WTC11 (cell line): ENCODE results near the gene ELOF1. TPM values are rescaled to one million over a fixed set of nuclear protein-coding genes. Genes with fewer than 3 reads are reported as not detected.

Experiments
- ATAC-seq: fragments of 200-7000 bp; cut with Tn5 transposase; 2 replicates; pipeline ENCODE4 v1.10.0; 2021; ENCODE audit warnings: mild to moderate bottlenecking, moderate library complexity
- CTCF ChIA-PET: fragments of 300-600 bp; sonication (Branson Sonifier 250); formaldehyde crosslinking; loops from one replicate; lab custom pipeline; 2021; ENCODE audit warnings: antibody characterized with exemption; lab: Charles Lee
- POLR2A ChIA-PET: fragments of 350-600 bp; sonication (Branson Sonifier 250); formaldehyde crosslinking; loops from one replicate; lab custom pipeline; 2021; ENCODE audit warnings: antibody characterized with exemption; lab: Charles Lee
- DNase-seq: peaks from one replicate; pipeline ENCODE4 v3.0.0; 2021; ENCODE audit warnings: low spot score
- H3K27ac Mint-ChIP-seq: 2 replicates; pipeline ENCODE4 v1.8.0; 2021; ENCODE audit warnings: mixed read lengths
- H3K27me3 Mint-ChIP-seq: 2 replicates; pipeline ENCODE4 v1.8.0; 2021; ENCODE audit warnings: low read depth, mild to moderate bottlenecking, moderate library complexity, mixed read lengths
- H3K36me3 Mint-ChIP-seq: 2 replicates; pipeline ENCODE4 v1.8.0; 2021; ENCODE audit warnings: mixed read lengths
- H3K4me1 Mint-ChIP-seq: 2 replicates; pipeline ENCODE4 v1.8.0; 2022; ENCODE audit warnings: mixed read lengths
- H3K4me3 Mint-ChIP-seq: 2 replicates; pipeline ENCODE4 v1.8.0; 2021; ENCODE audit warnings: mild to moderate bottlenecking, moderate library complexity, mixed read lengths
- H3K9me3 Mint-ChIP-seq: 2 replicates; pipeline ENCODE4 v1.8.0; 2021; ENCODE audit warnings: mixed read lengths
- CREB1 ChIP-seq: sonication (generic); formaldehyde crosslinking; IDR thresholded peaks from 2 replicates; pipeline ENCODE4 v1.8.0; 2023; ENCODE audit warnings: mild to moderate bottlenecking, missing genetic modification reagents
- E2F1 ChIP-seq: sonication (generic); formaldehyde crosslinking; IDR thresholded peaks from 2 replicates; pipeline ENCODE4 v1.8.0; 2022; ENCODE audit warnings: mild to moderate bottlenecking, missing genetic modification reagents
- EMX1 ChIP-seq: fragments of 250-450 bp; sonication (Bioruptor Pico); IDR thresholded peaks from 2 replicates; pipeline ENCODE4 v1.8.0; 2021; ENCODE audit warnings: mild to moderate bottlenecking
- ESRRA ChIP-seq: sonication (generic); formaldehyde crosslinking; IDR thresholded peaks from 2 replicates; pipeline ENCODE4 v1.8.1; 2022; ENCODE audit warnings: mild to moderate bottlenecking, missing genetic modification reagents, borderline replicate concordance
- FOXJ3 ChIP-seq: sonication (generic); formaldehyde crosslinking; IDR thresholded peaks from 2 replicates; pipeline ENCODE4 v1.9.0; 2021; ENCODE audit warnings: missing genetic modification reagents, mild to moderate bottlenecking, borderline replicate concordance
- FOXK1 ChIP-seq: sonication (generic); formaldehyde crosslinking; IDR thresholded peaks from 2 replicates; pipeline ENCODE4 v1.8.0; 2022; ENCODE audit warnings: mild to moderate bottlenecking, moderate library complexity, missing genetic modification reagents
- FOXP1 ChIP-seq: sonication (generic); formaldehyde crosslinking; IDR thresholded peaks from 2 replicates; pipeline ENCODE4 v1.8.0; 2022; ENCODE audit warnings: missing genetic modification reagents, mild to moderate bottlenecking, moderate library complexity, borderline replicate concordance
- HMGA2 ChIP-seq: fragments of 250-450 bp; sonication (Bioruptor Pico); IDR thresholded peaks from 2 replicates; pipeline ENCODE4 v1.4.0; 2021; ENCODE audit warnings: mild to moderate bottlenecking, moderate library complexity
- NFE2L1 ChIP-seq: sonication (generic); formaldehyde crosslinking; IDR thresholded peaks from 2 replicates; pipeline ENCODE4 v1.8.1; 2023; ENCODE audit warnings: missing genetic modification reagents
- NFYB ChIP-seq: sonication (generic); formaldehyde crosslinking; conservative IDR thresholded peaks from 2 replicates; pipeline ENCODE4 v1.8.0; 2022; ENCODE audit warnings: low read depth, missing genetic modification reagents
- NR3C1 ChIP-seq: sonication (generic); formaldehyde crosslinking; conservative IDR thresholded peaks from 2 replicates; pipeline ENCODE4 v1.8.1; 2023; ENCODE audit warnings: low read depth, mild to moderate bottlenecking, missing genetic modification reagents
- PRRX2 ChIP-seq: fragments of 250-450 bp; sonication (Bioruptor Pico); IDR thresholded peaks from 2 replicates; pipeline ENCODE4 v1.8.0; 2021; ENCODE audit warnings: mild to moderate bottlenecking
- TCF7 ChIP-seq: sonication (generic); formaldehyde crosslinking; IDR thresholded peaks from 2 replicates; pipeline ENCODE4 v1.8.0; 2022; ENCODE audit warnings: mild to moderate bottlenecking, low read depth, missing genetic modification reagents, moderate library complexity
- ZBTB21 ChIP-seq: sonication (generic); formaldehyde crosslinking; IDR thresholded peaks from 2 replicates; pipeline ENCODE4 v1.8.1; 2023; ENCODE audit warnings: mild to moderate bottlenecking, missing genetic modification reagents, borderline replicate concordance
- ZNF121 ChIP-seq: sonication (generic); formaldehyde crosslinking; IDR thresholded peaks from 2 replicates; pipeline ENCODE4 v1.8.0; 2023; ENCODE audit warnings: missing genetic modification reagents
- ZNF671 ChIP-seq: fragments of 250-450 bp; sonication (Bioruptor Pico); IDR thresholded peaks from 2 replicates; pipeline ENCODE4 v1.8.0; 2021; ENCODE audit warnings: mild to moderate bottlenecking
- total RNA-seq: library from RNA; stranded (reverse); gene quantifications from 3 replicates; pipeline ENCODE4 v1.2.3, GENCODE V29; 2021
- TF ChIP-seq, protein P1 (sequence below): sonication (generic); formaldehyde crosslinking; IDR thresholded peaks from 2 replicates; pipeline ENCODE4 v1.8.1; 2022; ENCODE audit warnings: mild to moderate bottlenecking, missing genetic modification reagents, moderate library complexity, borderline replicate concordance
- TF ChIP-seq, protein P2 (sequence below): sonication (generic); formaldehyde crosslinking; IDR thresholded peaks from 2 replicates; pipeline ENCODE4 v1.8.1; 2023; ENCODE audit warnings: mild to moderate bottlenecking, missing genetic modification reagents
- TF ChIP-seq, protein P3 (sequence below): fragments of 250-450 bp; sonication (Bioruptor Pico); conservative IDR thresholded peaks from 2 replicates; pipeline ENCODE4 v1.9.0; 2021; ENCODE audit warnings: mild to moderate bottlenecking
- TF ChIP-seq, protein P4 (sequence below): sonication (generic); formaldehyde crosslinking; IDR thresholded peaks from 2 replicates; pipeline ENCODE4 v1.8.1; 2022; ENCODE audit warnings: mild to moderate bottlenecking, moderate library complexity, missing genetic modification reagents

Gene ELOF1
- total RNA-seq, 1 experiment from 2014 or later = 86.0 TPM

DNA sequence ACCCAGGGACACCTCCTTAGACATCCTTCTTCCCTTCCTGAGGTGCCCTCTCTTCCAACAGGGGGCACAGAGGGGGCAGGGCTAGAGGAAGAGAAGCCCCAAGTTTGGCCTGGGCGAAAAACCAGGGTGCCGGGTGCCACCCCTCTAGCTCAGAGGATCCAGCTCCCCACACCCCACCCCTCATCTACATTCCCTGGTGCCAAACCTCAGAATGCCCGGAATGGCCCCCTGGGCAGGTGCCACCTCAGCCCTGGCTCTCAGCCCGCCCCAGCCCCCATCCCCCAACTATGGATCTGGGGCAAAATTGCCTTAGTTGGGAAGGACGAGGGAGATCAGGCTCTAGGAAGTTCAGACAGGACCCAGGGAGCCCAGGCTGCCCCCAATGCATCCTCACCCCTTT is 18.4 kb downstream of the ELOF1 start:
- Mint-ChIP-seq H3K27me3 (peaks cover 3% of the 10 kb centered on the region), H3K9me3 (no peaks in the 10 kb centered on the region), H3K27ac (no peak overlapping the region), H3K36me3 (no peaks in the 10 kb centered on the region), H3K4me1 (peaks cover 18% of the 10 kb centered on the region), H3K4me3 (peak overlapping the region; percentile 44; the same call in 1 of the 2 replicates)
- no peak for ATAC-seq
- DNase-seq = no peak
- TF ChIP-seq FOXP1 (CRISPR knock-in tag) (no peak), FOXK1 (no peak)
- ChIA-PET POLR2A (interaction anchor here (0.5 kb wide), 1 partner anchor 1186 kb away, joined by 4 read pairs; no protein-coding TSS in a partner anchor), CTCF (interaction anchor here (1.0 kb wide), 1 partner anchor 11 kb away, joined by 3 read pairs; no protein-coding TSS in a partner anchor)

DNA sequence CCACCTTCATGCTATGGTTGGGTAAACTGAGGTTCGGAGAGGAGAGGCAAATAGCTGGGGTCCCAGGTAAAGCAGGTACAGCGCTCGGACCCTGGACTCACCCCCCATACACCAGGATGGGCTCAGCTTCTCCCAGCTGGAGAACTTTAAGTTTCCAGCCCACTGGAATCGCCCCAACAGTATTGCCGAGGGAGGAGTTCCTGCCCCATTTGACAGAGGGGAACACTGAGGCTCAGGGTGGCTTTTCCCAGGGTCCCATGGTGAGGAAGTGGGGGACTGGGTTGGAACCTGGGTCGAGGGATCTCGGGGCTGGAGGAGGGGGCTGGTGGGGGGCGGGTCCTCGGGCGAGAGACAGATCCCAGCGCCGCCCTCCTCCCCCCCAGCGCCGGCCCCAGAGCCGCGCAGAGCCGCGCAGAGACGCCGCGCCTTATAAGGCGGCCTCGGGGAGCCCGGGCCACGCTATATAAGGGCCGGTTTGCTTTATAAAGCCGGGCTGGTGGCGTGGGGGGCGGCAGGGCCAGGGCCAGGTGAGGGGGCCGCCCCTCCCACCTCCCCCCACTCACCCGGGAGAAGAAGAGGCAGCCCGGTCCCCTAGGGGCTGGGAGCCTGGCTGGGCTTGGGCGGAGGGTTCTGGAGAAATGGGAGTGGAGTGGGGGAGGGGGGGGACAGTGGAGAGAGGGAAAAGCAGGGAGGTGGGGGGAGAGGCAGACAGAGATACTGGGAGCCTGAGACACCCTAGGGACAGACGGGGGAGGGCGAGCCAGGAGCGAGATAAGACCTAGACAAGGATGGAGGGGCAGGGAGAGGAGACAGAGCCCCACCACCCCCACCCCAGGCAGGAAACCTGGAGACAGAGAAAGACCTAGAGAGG is 19.3 kb downstream of the ELOF1 start:
- peak; percentile 63 for ATAC-seq
- POLR2A ChIA-PET = interaction anchor here (1.2 to 1.5 kb wide), 3 partner anchors 9 to 19 kb away, joined by 4 to 8 read pairs (median 6); partner anchors contain the start of gene ECSIT

DNA sequence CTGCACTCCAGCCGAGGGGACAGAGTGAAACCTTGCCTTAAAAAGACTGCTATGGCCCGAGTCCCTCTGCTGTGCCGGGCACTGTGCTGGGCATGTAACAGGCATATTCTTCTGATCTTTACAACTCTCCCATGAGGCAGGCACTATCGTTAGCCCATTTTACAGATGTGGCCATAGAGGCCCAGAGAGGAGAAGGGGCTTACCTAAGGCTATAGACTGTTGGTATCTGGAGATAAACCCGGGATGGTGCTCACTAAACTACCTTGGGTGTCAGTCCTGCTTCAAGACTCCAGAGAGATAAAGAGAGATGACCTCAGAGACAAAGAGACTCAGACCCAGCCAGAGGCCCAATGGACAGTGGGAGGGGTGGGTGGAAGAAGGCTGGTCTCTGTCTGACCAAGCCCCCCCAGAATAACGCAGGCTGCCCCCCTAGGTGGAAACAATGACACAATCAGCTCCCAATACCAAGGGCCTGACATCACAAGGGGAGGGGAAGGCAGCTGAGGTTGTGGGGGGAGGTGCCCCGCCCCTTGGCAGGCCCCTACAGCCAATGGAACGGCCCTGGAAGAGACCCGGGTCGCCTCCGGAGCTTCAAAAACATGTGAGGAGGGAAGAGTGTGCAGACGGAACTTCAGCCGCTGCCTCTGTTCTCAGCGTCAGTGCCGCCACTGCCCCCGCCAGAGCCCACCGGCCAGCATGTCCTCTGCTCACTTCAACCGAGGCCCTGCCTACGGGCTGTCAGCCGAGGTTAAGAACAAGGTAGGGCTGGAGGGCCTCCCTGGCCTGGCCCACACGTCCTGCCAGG is 20.6 kb downstream of the ELOF1 start, which contains the start of gene CNN1:
TSS of gene CNN1 (plus strand) at position 620 of the 805 bp plus-strand sequence. CDS start at position 697, 77 bp downstream.
- H3K27ac Mint-ChIP-seq = peak within 1 kb of the TSS; percentile 90
- peaks cover 21% of the 10 kb centered on the region for H3K4me1 Mint-ChIP-seq
- POLR2A ChIA-PET = interaction anchor here (0.5 to 1.6 kb wide), 8 partner anchors 8 to 69 kb away, joined by 3 to 8 read pairs (median 4); partner anchors contain the start of genes ECSIT and ELOF1
- peak within 1 kb of the TSS; percentile 61 for H3K4me3 Mint-ChIP-seq
- TF ChIP-seq ESRRA (CRISPR knock-in tag) (no peak), ZNF121 (CRISPR knock-in tag) (no peak), NFE2L1 (no peak), NFYB (no peak; the same call in 1 of the 2 replicates), EMX1 (CRISPR knock-in tag) (no peak), TCF7 (no peak), FOXK1 (no peak), ZBTB21 (no peak)
- TF ChIP-seq, protein P1, sequence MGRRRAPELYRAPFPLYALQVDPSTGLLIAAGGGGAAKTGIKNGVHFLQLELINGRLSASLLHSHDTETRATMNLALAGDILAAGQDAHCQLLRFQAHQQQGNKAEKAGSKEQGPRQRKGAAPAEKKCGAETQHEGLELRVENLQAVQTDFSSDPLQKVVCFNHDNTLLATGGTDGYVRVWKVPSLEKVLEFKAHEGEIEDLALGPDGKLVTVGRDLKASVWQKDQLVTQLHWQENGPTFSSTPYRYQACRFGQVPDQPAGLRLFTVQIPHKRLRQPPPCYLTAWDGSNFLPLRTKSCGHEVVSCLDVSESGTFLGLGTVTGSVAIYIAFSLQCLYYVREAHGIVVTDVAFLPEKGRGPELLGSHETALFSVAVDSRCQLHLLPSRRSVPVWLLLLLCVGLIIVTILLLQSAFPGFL (CRISPR knock-in tag) = no peak
- TF ChIP-seq, protein P2, sequence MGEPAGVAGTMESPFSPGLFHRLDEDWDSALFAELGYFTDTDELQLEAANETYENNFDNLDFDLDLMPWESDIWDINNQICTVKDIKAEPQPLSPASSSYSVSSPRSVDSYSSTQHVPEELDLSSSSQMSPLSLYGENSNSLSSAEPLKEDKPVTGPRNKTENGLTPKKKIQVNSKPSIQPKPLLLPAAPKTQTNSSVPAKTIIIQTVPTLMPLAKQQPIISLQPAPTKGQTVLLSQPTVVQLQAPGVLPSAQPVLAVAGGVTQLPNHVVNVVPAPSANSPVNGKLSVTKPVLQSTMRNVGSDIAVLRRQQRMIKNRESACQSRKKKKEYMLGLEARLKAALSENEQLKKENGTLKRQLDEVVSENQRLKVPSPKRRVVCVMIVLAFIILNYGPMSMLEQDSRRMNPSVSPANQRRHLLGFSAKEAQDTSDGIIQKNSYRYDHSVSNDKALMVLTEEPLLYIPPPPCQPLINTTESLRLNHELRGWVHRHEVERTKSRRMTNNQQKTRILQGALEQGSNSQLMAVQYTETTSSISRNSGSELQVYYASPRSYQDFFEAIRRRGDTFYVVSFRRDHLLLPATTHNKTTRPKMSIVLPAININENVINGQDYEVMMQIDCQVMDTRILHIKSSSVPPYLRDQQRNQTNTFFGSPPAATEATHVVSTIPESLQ (CRISPR knock-in tag) = no peak
- H3K27me3 Mint-ChIP-seq = peaks cover 25% of the 10 kb centered on the region
- CTCF ChIA-PET = interaction anchor here (0.6 to 1.8 kb wide), 10 partner anchors 8 to 599 kb away, joined by 3 to 11 read pairs (median 4); partner anchors contain the start of genes ELOF1 and SWSAP1
- no peaks in the 10 kb centered on the region for H3K36me3 Mint-ChIP-seq
- DNase-seq = peak; percentile 79
- no peaks in the 10 kb centered on the region for H3K9me3 Mint-ChIP-seq
- ATAC-seq = peak; percentile 66

More for the DNA sequence above, 19.3 kb downstream of the ELOF1 start:
- DNase-seq = peak; percentile 38
- H3K27ac Mint-ChIP-seq = no peak overlapping the region
- TF ChIP-seq CREB1 (CRISPR knock-in tag) = no peak
- TF ChIP-seq NR3C1 (CRISPR knock-in tag) = no peak
- TF ChIP-seq, protein P3, sequence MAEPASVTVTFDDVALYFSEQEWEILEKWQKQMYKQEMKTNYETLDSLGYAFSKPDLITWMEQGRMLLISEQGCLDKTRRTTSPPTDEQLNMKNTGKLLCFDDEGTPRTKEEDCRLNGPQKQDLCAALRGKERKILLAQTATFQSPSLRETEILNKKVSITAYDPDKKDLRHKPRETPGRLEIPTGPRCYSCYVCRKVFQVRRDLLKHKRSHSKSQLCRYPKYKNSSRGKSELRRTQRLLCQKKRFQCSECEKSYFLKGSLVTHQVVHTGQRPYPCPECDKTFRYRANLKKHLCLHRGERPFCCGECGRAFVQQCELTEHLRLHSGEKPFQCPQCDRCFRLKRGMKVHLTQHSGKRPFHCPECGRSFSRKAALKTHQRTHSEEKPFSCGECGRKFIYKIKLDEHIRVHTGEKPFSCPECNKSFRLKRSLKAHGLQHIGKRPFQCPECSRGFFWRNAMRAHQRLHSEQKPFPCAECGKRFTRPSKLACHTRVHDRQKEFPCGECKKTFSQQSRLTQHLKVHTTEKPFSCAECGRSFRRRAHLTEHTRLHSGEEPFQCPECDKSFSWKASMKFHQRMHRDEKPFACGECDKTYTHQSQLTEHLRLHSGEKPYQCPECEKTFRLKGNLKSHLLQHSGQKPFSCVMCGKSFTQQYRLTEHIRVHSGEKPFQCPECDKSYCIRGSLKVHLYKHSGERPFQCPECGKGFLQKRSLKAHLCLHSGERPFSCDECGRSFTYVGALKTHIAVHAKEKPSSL (CRISPR knock-in tag) = no peak
- TF ChIP-seq TCF7 = no peak
- no peak for TF ChIP-seq HMGA2 (CRISPR knock-in tag)
- no peak for TF ChIP-seq FOXJ3 (CRISPR knock-in tag)
- TF ChIP-seq, protein P4, sequence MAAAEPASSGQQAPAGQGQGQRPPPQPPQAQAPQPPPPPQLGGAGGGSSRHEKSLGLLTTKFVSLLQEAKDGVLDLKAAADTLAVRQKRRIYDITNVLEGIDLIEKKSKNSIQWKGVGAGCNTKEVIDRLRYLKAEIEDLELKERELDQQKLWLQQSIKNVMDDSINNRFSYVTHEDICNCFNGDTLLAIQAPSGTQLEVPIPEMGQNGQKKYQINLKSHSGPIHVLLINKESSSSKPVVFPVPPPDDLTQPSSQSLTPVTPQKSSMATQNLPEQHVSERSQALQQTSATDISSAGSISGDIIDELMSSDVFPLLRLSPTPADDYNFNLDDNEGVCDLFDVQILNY (CRISPR knock-in tag) = no peak
- no peak for TF ChIP-seq EMX1 (CRISPR knock-in tag)
- no peak for TF ChIP-seq E2F1 (CRISPR knock-in tag)
- no peak for TF ChIP-seq PRRX2 (CRISPR knock-in tag)
- TF ChIP-seq ZNF671 (CRISPR knock-in tag) = no peak
- H3K4me3 Mint-ChIP-seq = peak overlapping the region; percentile 61
- CTCF ChIA-PET = interaction anchor here (0.9 to 1.8 kb wide), 6 partner anchors 8 to 157 kb away, joined by 3 to 11 read pairs (median 6); partner anchors contain the start of gene ELOF1
- H3K4me1 Mint-ChIP-seq = peaks cover 21% of the 10 kb centered on the region
- no peaks in the 10 kb centered on the region for H3K36me3 Mint-ChIP-seq
- no peaks in the 10 kb centered on the region for H3K9me3 Mint-ChIP-seq
- peaks cover 13% of the 10 kb centered on the region for H3K27me3 Mint-ChIP-seq
